NCI-H1105 (cell line): ENCODE data around the gene DYNLT5.
"Not testable (repeated sequence)": the region's sequence is repeated elsewhere in the genome, so short reads cannot be mapped to it uniquely, and the experiment has no call there.

Source experiments
- DNase-seq: peaks from one replicate; lab custom pipeline; 2025; lab: John Stamatoyannopoulos, UW

The DYNLT5 gene

GRCh38 chr1:66752000-66752592 is at the start of gene DYNLT5:
DYNLT5 (plus strand) TSS chr1:66752459; CDS start chr1:66754659, 2,200 bp downstream.
- DNase-seq = no peak

- DNase-seq = no peak
Observed at GRCh38 chr1:66704177-66704875, 47.9 kb upstream of the DYNLT5 start.

GRCh38 chr1:66705110-66705509 is 47.1 kb upstream of the DYNLT5 start:
- no peak for DNase-seq

GRCh38 chr1:66711420-66711819 is 40.8 kb upstream of the DYNLT5 start:
- DNase-seq = no peak

- no peak for DNase-seq
Observed at GRCh38 chr1:66712839-66713238, 39.4 kb upstream of the DYNLT5 start.

GRCh38 chr1:66723985-66724384 is 28.3 kb upstream of the DYNLT5 start:
- no peak for DNase-seq

GRCh38 chr1:66725885-66726665 is 26.2 kb upstream of the DYNLT5 start:
- DNase-seq = peak; percentile 47

- no peak for DNase-seq
Observed at GRCh38 chr1:66728021-66728420, 24.2 kb upstream of the DYNLT5 start.

GRCh38 chr1:66728716-66729115 is 23.5 kb upstream of the DYNLT5 start:
- DNase-seq = not testable (repeated sequence)

- no peak for DNase-seq
Observed at GRCh38 chr1:66729119-66729518, 23.1 kb upstream of the DYNLT5 start.

GRCh38 chr1:66729523-66729922 is 22.7 kb upstream of the DYNLT5 start:
- DNase-seq = no peak

GRCh38 chr1:66730462-66730861 is 21.8 kb upstream of the DYNLT5 start:
- DNase-seq = peak; percentile 32

GRCh38 chr1:66731170-66731865 is 20.9 kb upstream of the DYNLT5 start:
- no peak for DNase-seq

GRCh38 chr1:66732407-66733166 is 19.7 kb upstream of the DYNLT5 start:
- DNase-seq = no peak

- peak; percentile 7 for DNase-seq
Observed at GRCh38 chr1:66733348-66734017, 18.8 kb upstream of the DYNLT5 start.

GRCh38 chr1:66734531-66734930 is 17.7 kb upstream of the DYNLT5 start:
- DNase-seq = not testable (repeated sequence)

- DNase-seq = no peak
Observed at GRCh38 chr1:66737836-66738235, 14.4 kb upstream of the DYNLT5 start.

GRCh38 chr1:66739401-66740157 is 12.7 kb upstream of the DYNLT5 start:
- no peak for DNase-seq

- DNase-seq = no peak
Observed at GRCh38 chr1:66745451-66745850, 6.8 kb upstream of the DYNLT5 start.

- no peak for DNase-seq
Observed at GRCh38 chr1:66747501-66747900, 4.8 kb upstream of the DYNLT5 start.
